ENCODE data around the gene MGA.

The MGA gene

DNA sequence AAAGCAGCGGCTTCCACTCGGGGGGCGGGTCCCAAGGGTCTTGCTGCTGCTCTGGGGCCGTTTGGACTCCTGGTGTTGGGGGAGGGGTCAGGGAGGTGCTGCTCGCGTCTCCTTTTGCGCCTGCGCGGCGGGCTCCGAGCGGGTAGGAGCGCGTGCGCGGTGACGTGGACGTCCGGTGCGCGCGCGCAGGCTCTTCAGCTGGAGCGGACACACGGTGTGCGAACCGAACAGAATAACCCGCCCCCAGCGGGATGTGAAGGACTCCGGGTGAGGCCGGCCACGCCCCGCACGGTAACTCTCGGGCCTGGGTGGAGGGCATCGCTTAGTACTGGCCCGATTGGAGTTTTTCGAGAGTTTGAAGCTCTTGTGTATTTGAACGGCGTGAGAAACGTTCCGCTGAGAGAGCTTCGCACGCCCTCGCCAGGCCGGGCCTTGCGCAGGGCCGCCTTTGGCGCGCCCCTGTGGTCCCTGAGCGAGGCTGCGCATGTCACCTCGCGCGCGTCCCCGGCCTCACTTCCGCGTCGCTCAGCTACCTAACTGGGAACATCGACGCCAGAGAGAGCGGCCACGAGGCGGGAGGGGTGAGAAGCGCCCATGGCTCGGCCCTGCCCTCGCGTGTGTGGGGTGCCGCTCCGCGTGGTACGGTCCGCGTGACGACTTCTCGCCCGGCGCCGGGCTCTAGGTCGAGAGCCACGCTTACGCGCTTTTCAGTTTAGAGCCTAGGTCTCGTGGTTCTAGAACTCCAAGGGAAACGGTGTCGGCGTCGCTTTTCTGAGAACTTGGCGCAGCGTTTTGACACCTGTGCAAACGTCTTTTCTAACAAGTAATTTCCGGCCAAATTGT, at the start of gene MGA:
Gene MGA (plus strand): TSS at position 171 of the 843 bp plus-strand sequence.
- peak; percentile 62 for DNase-seq (ENCODE audit: low read depth)
- H3K4me3 ChIP-seq (ENCODE audit: control insufficient read depth, low read depth, low read length): peak within 1 kb of the TSS; percentile 71
- TF ChIP-seq, protein P1, sequence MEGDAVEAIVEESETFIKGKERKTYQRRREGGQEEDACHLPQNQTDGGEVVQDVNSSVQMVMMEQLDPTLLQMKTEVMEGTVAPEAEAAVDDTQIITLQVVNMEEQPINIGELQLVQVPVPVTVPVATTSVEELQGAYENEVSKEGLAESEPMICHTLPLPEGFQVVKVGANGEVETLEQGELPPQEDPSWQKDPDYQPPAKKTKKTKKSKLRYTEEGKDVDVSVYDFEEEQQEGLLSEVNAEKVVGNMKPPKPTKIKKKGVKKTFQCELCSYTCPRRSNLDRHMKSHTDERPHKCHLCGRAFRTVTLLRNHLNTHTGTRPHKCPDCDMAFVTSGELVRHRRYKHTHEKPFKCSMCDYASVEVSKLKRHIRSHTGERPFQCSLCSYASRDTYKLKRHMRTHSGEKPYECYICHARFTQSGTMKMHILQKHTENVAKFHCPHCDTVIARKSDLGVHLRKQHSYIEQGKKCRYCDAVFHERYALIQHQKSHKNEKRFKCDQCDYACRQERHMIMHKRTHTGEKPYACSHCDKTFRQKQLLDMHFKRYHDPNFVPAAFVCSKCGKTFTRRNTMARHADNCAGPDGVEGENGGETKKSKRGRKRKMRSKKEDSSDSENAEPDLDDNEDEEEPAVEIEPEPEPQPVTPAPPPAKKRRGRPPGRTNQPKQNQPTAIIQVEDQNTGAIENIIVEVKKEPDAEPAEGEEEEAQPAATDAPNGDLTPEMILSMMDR (IDR thresholded peaks at IDR 0.05; ENCODE audit: control insufficient read depth, insufficient read depth, low read depth, low read length, missing control alignments): no peak

DNA sequence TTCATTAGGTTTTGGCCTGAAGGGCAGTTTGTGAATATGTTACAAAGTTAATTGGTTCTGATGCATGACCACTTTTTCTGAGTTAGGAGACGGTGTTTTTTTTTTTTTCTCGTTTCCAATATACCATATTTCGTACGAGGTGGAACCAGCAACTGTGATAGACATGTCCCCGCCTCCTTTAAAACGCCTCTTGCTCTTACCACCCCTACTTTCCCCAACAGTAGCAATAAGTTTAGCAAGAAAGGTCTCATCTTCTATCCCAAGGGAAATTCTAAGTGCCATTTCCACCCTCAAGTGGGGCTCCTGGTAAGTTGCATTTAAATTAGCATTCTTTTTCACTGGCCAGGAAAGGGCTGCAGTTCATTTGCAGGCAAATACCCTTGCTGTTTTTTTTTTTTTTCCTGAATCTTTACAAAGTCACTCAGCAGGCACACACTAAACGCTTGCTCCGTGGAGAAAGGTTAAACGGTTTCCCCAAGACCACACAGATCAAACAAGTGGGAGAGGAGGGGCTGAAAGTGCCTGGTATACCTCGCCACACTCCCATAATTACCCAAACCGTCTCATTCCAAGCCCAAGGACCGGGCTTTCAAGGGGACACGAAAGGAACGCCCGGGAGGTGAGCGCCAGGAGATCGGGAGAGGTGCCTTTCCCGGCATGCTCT, 39.5 kb upstream of the MGA start:
- no peak for DNase-seq (ENCODE audit: low read depth)
- H3K4me3 ChIP-seq (ENCODE audit: control insufficient read depth, low read depth, low read length): peak overlapping the region; percentile 43
- TF ChIP-seq, protein P1 (IDR thresholded peaks at IDR 0.05; ENCODE audit: control insufficient read depth, insufficient read depth, low read depth, low read length, missing control alignments): no peak

DNA sequence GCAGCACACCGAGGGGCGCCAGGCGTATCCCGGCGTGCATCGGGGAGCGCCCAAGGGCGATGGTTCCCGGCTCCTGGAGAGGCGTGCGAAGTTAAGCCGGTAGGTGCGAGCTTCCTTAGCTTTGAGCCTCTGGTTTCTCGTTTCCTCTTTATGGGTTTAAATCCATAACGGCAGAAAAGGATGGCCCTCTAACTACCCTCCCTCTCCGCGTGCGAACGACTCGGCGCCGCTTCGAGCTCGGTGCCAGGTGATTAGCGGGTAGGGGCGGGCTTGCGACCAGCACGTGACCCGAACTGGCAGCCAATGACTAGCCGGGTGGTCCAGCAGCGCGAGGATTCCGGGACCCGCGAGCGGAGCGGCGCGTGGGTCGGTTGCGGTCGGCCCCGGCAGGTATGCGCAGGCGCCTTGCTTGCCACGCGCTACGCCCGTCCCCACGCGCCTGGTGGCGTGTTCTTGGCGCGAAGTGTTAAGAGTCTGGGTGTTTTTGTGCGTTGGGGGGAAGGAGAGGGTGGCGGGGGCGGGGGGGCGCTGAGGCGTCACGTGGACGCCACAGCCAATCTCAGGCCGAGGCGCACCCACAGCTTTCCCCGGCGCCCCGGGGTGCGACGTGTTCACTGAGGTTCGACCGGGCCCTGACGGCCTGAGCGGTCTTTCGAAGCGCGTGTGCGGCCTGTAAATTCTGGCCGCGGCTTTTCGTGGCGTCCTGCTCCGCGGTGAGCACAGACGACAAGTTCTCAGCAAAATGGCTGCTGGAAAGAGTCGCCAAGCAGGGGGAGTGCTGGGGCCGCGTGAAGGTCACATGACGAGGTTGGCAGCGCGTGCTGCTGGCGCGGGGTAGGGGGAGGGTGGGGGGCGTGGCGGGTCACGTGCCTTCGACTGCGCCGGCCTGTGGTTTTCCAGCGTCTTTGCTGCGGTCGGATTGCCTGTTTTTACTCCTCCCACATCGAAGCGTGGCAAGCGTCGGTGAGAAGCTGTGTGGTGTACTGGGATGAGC, 38.7 kb upstream of the MGA start:
- H3K4me3 ChIP-seq (ENCODE audit: control insufficient read depth, low read depth, low read length): peak overlapping the region; percentile 43
- TF ChIP-seq, protein P1 (IDR thresholded peaks at IDR 0.05; ENCODE audit: control insufficient read depth, insufficient read depth, low read depth, low read length, missing control alignments): no peak
- DNase-seq (ENCODE audit: low read depth): no peak

DNA sequence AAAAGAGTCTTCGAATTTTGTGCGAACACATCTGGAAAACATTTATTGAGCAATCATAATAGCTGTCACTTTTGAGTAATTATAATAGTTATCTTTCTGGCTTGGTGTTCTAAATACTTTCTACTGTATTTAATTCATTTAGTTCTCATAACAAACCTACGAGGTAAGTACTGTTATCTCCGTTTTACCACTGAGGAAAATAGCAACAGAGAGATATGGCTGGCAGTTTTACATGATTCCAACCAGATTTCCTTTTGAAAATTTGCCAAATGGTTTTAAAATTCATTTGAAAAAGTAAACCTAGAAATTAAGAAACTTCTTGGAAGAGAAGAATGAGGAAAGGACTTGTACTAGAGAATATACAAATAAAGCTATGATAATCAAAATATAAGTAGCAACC, 37.3 kb upstream of the MGA start:
- no peak for DNase-seq (ENCODE audit: low read depth)
- TF ChIP-seq, protein P1 (IDR thresholded peaks at IDR 0.05; ENCODE audit: control insufficient read depth, insufficient read depth, low read depth, low read length, missing control alignments): no peak
- no peak overlapping the region for H3K4me3 ChIP-seq (ENCODE audit: control insufficient read depth, low read depth, low read length)

DNA sequence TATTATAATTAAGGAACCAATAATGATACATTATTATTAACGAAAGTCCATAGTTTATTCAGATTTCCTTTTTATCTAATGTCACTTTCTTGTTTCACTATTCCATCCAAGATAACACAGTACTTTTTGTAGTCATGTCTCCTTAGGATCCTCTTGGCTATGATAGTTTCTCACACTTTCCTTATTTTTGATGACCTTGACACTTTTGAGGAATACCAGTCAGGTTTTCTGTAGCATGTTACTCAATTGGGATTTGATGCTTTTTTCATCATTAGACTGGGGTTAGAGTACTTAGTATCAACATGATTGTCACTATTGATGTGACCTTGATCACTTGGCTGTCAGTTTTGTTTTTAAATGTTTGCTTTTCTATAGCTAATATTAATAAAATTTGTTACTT, 33.0 kb upstream of the MGA start:
- no peak overlapping the region for H3K4me3 ChIP-seq (ENCODE audit: control insufficient read depth, low read depth, low read length)
- TF ChIP-seq, protein P1 (IDR thresholded peaks at IDR 0.05; ENCODE audit: control insufficient read depth, insufficient read depth, low read depth, low read length, missing control alignments): no peak
- no peak for DNase-seq (ENCODE audit: low read depth)

DNA sequence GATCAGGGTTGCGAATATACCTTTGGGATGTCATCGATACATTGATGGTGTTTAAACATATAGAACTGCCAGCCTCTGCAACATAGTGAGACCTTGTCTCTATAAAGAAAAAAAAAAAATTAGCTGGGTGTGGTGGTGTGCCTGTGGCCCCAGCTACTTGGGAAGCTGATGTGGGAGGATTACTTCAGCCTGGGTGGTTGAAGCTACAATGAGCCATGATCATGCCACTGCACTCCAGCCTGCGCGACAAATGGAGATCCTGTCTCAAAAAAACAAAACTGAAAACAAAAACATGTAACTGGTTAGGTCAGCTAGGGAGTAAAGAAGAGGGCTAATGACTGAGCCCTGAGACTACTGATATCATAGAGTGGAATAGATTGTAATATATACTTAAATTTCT, 30.7 kb upstream of the MGA start:
- TF ChIP-seq, protein P1 (IDR thresholded peaks at IDR 0.05; ENCODE audit: control insufficient read depth, insufficient read depth, low read depth, low read length, missing control alignments): no peak
- DNase-seq (ENCODE audit: low read depth): no peak
- H3K4me3 ChIP-seq (ENCODE audit: control insufficient read depth, low read depth, low read length): no peak overlapping the region

All from AG09309 (cell line).